Activated CD8-positive, alpha-beta memory T cell treated with anti-CD3 and anti-CD28 coated beads, Interleukin-2, amount 50 U/mL, for 4 hours (primary cell): Measurements from ENCODE around the gene PRM1.
A peak's percentile ranks its signal among the peaks of the same experiment; 100 is the strongest.
"Not testable (repeated sequence)": the region's sequence is repeated elsewhere in the genome, so short reads cannot be mapped to it uniquely, and the experiment has no call there.

ENCODE experiments used
- DNase-seq: peaks from one replicate; pipeline ENCODE4 v3.0.0-alpha.2; 2020

Gene PRM1

DNA sequence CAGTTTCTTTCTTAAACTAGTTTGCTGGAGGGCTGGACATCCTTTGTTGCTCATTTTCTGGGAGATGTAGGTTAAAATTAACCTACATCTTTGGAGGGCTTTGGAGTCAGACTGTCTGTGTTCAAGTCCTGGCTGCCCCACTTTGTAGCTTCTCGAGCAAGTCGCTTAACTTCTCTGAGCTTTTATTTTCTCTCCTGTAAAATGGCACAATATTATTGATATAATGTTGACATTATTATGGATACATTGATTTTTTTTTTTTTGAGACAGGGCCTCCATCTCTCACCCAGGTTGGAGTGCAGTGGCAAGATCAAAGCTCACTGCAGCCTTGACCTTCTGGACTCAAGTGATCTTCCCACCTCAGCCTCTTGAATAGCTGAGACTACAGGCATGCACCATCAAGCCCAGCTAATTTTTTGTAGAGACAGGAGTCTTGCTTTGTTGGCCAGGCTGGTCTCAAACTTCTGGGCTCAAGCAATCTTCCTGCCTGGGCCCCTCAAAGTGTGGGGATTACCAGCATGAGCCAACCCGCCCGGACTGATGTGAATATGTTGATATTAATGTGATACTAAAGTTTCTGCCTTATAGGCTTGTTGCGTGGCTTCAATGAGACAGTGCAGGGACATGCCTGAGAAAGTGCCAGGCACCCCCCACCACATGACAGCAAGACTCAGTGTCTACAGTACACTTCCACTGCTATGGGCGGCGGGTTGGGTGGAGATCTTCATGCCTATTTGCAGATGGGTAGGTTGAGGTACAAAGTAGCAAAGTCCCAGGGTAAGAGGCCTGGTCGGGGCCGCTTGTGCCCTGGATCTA is 32.6 kb upstream of the PRM1 start:
- no peak for DNase-seq

GRCh38 chr16:11312718-11313492 is 31.8 kb upstream of the PRM1 start:
- no peak for DNase-seq

- DNase-seq, result no peak
Measured at GRCh38 chr16:11310997-11311561, 29.9 kb upstream of the PRM1 start.

DNA sequence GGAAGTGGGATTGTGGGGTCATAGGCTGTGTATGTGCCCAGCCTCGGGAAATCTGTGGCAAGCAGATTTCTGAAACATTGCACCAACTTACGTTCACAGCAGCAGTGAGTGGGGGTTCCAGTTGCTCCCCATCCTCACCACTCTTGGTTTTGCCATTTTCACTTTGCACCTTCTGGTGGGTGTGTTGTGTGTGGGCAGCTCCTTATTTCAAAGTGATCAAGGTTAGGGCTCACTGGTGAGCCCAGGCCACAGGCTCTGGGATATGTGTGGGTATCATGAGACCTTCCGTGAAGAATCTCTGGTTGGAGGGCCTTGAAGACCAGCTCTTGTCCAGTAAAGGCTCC is 29.5 kb upstream of the PRM1 start:
- DNase-seq, result no peak

DNA sequence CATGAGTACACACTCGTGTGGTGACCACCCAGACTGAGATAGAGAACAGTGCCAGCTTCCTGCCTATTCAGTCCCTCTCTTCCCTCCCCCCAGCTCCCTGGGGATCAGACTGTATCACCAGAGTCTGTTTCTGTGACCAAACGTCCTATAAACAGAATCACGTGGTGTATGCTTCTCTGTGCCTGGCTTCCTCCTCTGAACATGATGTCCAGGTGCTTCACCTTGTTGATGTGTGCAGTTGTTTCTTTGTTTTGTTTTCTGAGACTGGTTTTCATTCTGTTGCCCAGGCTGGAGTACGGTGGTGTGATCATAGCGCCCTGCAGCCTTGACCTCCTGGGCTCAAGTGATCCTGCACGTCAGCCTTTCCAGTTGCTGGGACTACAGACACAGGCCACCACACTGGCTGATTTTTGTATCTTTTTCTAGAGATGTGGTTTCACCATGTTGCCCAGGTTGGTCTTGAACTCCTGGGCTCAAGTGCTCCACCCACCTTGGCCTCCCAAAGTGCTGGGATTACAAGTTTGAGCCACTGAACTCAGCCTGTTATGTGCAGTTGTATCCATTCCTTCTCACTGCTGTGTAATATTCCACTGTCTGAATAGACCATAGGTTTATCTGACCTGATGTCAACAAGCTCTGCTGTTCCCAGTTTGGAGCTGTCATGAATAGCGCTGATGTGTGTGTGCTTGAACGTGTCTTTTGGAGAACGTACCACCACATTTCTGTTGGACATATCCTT is 28.9 kb upstream of the PRM1 start:
- no peak for DNase-seq

GRCh38 chr16:11308493-11309283 is 27.6 kb upstream of the PRM1 start:
- DNase-seq, result no peak

DNA sequence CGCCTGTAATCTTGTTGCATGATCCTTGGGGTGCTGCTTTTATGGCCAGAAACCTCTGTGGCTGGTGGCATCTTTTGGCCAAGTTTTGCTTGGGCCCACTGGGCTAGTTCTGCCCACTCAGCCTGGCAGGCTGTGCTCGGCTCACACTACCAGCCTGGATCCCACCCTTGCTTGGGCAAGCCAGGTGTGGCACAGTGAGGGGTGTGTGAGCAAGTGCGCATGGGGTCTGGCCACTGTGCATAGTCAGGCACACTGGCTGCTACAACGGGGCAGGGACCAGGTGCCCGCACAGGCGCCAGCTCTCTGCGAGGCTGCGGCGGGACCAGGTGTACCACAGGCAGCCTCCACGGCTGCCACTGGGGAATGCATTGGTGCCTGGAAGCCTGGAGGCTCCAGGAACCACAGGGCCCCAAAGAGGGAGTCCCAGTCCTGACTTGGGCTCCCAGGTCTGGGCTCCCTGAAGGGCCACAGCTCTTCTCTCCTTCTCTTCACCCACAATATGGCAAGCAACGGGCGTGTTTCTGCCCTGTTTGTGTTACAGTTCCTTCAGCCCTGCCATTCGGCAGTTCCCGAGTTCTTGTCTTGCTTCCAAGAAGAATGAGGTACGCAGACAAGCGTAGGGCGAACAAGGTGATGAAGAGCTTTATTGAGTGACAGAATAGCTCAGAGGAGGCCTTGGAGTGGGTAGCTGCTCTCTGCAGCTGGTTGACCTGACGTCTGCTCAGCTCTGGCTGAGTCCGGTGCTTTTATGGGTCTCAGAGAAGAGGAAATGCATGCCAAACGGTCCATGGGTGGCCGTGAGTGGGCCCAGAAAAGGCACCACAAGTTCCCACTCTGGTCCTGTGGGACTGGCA is 26.7 kb upstream of the PRM1 start:
- no peak for DNase-seq

DNA sequence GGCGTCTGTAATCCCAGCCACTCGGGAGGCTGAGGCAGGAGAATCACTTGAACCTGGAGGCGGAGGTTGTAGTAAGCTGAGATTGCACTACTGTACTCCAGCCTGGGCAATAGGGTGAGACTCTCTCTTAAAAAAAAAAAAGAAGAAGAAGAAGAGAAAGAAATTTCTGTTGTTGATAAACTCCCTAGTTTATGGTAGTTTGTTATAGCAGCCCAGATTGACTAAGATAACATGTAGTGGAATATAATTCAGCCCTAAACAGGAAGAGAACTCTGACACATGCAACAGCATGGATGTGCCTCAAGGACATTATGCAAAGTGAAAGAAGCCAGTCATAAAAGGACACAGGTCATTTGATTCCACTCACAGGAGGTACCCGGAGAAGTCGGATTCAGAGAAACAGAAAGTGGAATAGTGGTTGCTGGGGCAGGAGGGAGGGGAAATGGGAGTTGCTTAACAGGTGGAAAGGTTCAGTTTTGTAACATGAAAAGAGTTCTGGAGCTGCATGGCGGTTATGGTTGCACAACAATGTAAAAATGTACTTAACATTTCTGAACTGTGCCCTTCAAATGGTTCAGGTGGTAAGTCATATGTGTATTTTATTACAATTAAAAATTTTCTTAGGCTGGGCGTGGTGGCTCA is 26.0 kb upstream of the PRM1 start:
- no peak for DNase-seq

DNA sequence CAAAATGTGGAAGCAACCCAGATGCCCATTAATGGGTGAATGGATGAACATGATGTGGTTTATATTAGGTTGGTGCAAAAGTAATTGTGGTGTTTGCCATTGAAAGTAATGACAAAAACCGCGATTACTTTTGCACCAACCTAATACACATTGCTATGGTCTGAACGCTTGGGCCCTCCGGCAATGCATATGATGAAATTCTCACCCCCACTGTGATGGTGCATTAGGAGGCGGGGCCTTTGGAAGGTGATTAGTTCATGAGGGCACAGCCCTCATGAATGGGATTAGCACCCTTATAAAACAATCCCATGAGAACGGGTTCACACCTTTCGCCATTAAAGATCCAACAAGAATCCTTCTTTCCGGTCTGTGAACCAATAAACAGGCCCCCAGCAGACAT is 25.3 kb upstream of the PRM1 start:
- no peak for DNase-seq

DNA sequence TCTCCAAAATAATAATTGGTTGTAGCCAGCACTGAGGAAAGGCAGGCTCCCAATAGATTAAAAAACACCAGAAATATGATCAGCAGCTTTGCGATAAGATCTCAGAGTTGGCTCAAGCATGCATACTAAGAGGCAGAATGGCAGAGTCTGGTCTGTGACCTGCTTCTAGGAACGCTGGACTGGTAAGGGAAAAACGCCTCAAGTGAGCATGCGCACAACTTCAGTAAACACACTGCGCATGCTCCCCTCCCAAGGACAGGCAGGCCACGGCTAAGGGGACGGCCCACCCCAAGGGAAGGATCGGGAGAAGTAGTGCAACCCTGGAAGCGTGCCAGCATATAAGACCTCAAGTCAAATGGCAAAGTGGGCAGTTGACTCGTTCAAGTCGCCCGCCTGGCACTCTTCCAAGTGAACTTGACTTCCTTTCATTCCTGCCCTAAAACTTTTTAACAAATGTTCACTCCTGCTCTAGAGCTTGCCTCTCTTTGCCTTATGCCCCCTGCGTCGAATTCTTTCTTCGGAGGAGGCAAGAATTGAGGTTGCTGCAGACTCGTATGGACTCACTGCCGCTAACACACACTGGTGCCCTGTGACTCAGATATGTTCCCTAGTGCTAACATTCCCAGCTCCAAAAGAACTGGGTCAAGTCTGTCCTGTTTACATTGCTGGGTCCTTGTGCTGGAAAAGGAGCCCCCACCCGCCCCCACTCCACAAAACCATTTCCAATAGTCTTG is 22.4 kb upstream of the PRM1 start:
- no peak for DNase-seq

DNA sequence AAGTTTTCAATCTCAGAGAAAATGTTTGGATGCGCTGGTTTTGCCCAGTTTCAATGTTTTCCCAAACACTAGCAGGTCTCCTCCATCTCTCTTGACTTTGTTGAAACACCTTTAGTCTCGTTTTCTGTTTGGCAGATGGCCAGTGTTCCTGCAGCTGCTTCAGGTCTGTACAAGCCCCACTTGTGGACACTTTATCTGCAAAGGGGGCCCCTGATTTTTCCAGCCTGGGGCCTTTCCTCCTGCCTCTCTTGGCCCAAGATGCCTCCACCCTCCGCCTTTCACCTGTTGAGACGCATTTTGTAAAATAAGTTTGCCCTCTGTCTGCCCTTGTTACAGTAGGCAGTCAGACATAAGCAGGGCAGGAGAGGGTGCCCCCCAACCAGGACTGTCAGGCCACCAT is 21.8 kb upstream of the PRM1 start:
- DNase-seq, result no peak

GRCh38 chr16:11301645-11302501 is 20.7 kb upstream of the PRM1 start:
- DNase-seq, result no peak

DNA sequence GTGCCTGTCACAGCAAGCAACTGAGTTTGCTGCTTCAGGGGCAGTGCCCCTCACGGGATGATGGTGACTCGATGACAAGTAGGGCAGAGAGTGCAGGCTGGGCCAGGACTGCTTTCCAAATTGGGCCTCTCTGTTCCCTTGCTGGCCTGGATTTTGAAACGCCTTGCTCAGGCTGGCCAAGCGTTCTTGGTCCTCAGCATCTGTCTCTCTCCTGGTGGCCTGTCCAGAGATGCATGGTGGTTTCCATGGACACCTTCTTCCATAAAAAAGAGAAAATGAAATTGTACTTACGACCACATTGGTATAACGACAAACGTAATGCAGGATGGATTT is 19.4 kb upstream of the PRM1 start:
- DNase-seq, result no peak

- DNase-seq, result no peak
Measured at GRCh38 chr16:11299865-11300559, 18.9 kb upstream of the PRM1 start.

DNA sequence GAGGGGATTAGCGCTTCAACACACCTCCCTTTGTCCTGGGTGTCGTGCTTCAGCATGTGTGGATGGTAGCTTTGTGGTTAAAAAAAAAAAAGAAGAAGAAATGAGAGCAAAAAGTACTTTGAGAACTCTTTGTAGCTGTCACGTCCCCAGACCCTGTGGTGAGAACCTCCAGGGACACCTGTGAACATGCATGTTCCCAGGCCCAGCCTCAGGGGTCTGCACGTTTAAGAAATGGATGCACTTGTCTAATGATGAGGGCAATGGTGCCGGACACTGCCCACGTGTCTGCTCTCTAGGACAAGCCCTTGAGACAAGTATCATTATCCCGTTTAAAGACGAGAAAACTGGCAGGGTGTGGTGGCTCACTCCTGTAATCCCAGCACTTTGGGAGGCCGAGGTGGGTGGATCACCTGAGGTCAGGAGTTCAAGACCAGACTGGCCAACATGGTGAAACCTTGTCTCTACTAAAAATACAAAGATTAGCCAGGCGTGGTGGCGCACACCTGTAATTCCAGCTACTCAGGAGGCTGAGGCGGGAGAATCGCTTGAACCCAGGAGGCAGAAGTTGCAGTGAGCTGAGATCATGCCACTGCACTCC is 17.9 kb upstream of the PRM1 start:
- not testable (repeated sequence) for DNase-seq

DNA sequence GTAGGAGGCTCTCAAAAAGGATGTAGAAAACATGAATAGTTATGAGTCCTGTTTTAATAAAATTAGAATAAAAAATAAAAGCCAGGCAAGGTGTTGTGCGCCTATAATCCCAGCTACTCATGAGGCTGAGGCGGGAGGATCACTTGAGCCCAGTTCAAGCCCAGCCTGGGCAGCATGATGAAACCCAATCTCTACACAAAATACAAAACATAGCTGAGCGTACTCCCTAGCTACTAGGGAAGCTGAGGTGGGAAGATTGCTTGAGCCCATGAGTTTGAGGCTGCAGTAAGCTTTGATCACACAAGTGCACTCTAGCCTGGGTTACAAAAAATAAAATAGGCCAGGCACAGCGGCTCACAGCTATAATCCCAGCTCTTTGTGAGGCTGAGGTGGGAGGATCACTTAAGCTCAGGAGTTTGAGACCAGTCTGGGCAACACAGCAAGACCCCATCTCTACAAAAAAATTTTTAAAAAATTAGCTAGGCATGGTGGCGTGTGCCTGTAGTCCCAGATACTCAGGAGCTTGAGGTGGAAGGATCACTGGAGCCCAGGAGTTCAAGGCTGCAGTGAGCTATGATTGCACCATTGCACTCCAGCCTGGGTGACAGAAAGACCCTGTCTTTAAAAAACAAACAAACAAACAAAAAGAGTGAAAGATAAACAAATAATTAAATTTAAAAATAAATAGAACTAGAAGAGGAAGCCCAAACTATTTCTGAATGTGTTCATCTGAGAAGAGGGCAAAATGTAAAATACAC is 17.2 kb upstream of the PRM1 start:
- DNase-seq, result no peak

GRCh38 chr16:11297492-11298142 is 16.5 kb upstream of the PRM1 start:
- peak; percentile 58 for DNase-seq
